Breast epithelium (tissue), 3 donors: ENCODE results near the gene ATG9B.

Source experiments
- CTCF ChIP-seq, 3 donors: fragments of 450-650 bp; IDR thresholded peaks; one replicate each; pipeline ENCODE4 v1.5.1; 2016 to 2017; ENCODE audit warnings: antibody characterized with exemption in 3 of 3, mild to moderate bottlenecking in 3 of 3, moderate library complexity in 3 of 3
- POLR2A ChIP-seq: fragments of 450-650 bp; IDR thresholded peaks from one replicate; pipeline ENCODE4 v1.6.1; 2016; ENCODE audit warnings: antibody characterized with exemption, mild to moderate bottlenecking, moderate library complexity
- POLR2AphosphoS5 ChIP-seq, 3 donors: sonication (generic); formaldehyde crosslinking; IDR thresholded peaks; one replicate each; pipeline ENCODE4 v1.6.1; 2017; ENCODE audit warnings: antibody characterized with exemption in 3 of 3

- TF ChIP-seq CTCF (IDR thresholded peaks at IDR 0.05) (no peak), POLR2AphosphoS5 (IDR thresholded peaks at IDR 0.05) (no peak), POLR2A (no peak)
These were observed 25.3 kb downstream of the ATG9B start for GRCh38 chr7:150999001-150999400.
